ENCODE results near the gene HTRA3.

Gene HTRA3

DNA sequence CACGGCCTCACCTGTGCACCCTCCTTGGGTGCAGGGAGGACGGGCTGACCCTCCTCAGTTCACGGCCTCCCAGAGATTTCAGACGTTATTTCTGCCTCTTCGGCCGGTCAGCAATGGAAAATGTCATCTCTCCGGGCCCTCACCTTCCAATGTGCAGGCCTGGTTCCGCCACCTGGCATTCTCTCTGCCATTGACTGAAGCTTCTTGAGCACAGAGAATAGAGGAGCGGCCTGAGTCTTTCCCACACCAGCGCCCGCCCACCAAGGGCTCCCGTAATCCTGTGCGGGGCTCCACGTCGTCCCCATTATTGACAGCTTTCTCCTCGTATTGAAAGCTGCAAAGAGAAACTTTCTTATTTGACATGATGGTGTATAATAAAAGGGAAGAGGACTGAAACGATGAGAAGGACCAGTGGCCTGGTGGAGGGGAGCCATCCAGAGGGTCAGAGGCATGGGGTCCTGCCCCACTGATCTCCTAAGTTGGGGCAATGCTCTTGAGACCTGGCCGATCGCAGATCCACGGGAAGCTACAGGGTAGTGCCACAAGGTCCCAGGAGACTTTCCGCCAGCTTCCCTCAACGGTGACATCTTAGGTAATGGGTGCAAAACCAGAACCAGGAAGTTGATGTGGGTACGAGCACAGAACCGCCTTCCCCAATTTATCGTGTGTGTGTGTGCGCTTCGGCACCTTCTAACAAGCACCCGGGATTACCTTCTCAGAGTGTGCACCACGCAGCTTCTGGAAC, 20.6 kb downstream of the HTRA3 start:
- Histone ChIP-seq H3K27ac (peak overlapping the region; percentile 82), H3K4me1 (ENCODE audit: control insufficient read depth in 1 of 2, insufficient read depth in 1 of 2, low read depth in 1 of 2, low read length in 1 of 2) (peaks cover 31 to 55% of the 10 kb centered on the region in 2 experiments), H3K27me3 (no peaks in the 10 kb centered on the region), H3K36me3 (peaks cover 49% of the 10 kb centered on the region), H3K9me3 (no peaks in the 10 kb centered on the region), H3K4me3 (ENCODE audit: low read depth in 1 of 2, low read length in 1 of 2) (no peak overlapping the region)
- TF ChIP-seq, protein P1, sequence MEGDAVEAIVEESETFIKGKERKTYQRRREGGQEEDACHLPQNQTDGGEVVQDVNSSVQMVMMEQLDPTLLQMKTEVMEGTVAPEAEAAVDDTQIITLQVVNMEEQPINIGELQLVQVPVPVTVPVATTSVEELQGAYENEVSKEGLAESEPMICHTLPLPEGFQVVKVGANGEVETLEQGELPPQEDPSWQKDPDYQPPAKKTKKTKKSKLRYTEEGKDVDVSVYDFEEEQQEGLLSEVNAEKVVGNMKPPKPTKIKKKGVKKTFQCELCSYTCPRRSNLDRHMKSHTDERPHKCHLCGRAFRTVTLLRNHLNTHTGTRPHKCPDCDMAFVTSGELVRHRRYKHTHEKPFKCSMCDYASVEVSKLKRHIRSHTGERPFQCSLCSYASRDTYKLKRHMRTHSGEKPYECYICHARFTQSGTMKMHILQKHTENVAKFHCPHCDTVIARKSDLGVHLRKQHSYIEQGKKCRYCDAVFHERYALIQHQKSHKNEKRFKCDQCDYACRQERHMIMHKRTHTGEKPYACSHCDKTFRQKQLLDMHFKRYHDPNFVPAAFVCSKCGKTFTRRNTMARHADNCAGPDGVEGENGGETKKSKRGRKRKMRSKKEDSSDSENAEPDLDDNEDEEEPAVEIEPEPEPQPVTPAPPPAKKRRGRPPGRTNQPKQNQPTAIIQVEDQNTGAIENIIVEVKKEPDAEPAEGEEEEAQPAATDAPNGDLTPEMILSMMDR (IDR thresholded peaks at IDR 0.05) = no peak

DNA sequence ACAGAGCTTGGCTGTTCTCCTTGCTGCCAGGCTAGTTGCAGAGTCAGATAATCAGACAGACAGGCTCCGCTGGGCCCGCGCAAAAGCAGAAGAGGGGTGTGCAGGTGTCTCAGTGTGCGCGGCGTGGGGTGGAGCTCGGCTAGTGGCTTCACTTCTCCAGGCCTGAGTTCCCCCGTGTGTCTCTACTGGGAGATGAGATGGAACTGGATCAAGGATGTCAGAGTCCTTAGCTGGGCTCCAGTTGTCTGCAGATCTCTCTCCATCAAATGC, 21.1 kb downstream of the HTRA3 start:
- Histone ChIP-seq H3K9me3 (no peaks in the 10 kb centered on the region), H3K4me1 (ENCODE audit: control insufficient read depth in 1 of 2, insufficient read depth in 1 of 2, low read depth in 1 of 2, low read length in 1 of 2) (peaks cover 36 to 60% of the 10 kb centered on the region in 2 experiments), H3K27ac (peak overlapping the region; percentile 82), H3K36me3 (peaks cover 49% of the 10 kb centered on the region), H3K27me3 (no peaks in the 10 kb centered on the region), H3K4me3 (ENCODE audit: low read depth in 1 of 2, low read length in 1 of 2) (no peak overlapping the region)
- TF ChIP-seq, protein P1 (IDR thresholded peaks at IDR 0.05) = no peak

DNA sequence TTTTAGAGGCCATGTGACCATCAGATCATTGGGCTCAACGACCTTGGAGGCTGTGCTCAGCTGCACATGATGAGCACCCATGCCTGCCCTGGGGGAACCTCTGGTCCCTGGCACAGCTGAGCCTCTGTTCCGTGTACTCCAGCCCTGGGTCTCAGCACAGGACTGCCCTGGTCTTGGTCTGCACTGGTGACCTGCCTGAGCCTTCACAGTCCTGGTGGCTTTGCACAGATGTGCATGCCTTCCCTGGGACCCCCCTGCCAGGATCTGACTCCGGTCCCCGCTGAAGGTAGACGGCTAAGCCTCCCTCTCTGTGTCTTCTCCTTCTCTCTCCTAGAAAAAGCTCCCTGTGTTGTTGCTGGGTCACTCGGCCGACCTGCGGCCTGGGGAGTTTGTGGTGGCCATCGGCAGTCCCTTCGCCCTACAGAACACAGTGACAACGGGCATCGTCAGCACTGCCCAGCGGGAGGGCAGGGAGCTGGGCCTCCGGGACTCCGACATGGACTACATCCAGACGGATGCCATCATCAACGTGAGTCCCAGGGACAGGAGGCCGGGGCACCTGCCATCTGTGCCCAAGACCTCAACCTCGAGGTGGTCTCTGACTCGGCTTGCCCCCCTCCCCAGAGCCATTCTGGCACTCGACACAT, 21.6 kb downstream of the HTRA3 start:
- Histone ChIP-seq H3K9me3 (no peaks in the 10 kb centered on the region), H3K4me3 (ENCODE audit: low read depth in 1 of 2, low read length in 1 of 2) (no peak overlapping the region), H3K36me3 (peaks cover 49% of the 10 kb centered on the region), H3K27me3 (no peaks in the 10 kb centered on the region), H3K4me1 (ENCODE audit: control insufficient read depth in 1 of 2, insufficient read depth in 1 of 2, low read depth in 1 of 2, low read length in 1 of 2) (peaks cover 36 to 62% of the 10 kb centered on the region in 2 experiments), H3K27ac (peak overlapping the region; percentile 82)
- TF ChIP-seq, protein P1 (IDR thresholded peaks at IDR 0.05) = no peak

DNA sequence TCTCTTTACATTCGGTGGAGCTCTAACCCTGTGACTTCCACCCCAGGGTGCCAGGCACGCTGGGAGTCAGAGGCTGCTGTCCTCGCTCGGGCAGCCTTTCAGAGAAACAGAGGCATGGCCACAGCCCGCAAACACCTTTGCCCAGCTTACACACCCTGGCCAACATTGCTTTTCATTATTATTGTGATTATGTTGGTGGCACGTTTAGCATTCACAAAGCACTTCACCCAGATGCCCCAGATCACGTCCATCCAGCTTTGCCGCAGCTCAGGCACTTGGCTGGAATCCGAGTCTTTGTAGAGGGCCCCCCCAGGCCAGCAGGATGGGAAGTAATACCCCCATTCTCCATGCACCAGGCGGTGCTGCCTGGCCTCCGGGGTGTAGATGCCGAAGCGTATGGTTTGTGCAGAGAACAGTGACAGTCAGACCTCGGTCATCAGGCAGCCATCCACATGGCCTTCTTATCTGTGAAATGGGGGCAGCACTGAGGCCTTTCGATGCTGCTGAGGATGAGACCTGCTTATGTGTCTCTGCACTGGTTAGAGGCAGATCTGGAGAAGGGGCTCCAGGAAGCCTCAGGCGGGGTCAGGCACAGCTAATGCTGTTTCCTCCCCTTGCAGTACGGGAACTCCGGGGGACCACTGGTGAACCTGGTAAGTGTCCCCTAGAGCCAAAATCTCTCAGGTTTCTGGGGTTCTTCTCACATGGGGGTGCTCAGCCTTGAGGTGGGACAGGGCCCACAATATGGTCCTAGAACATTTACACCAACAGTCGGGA, 22.3 kb downstream of the HTRA3 start:
- TF ChIP-seq, protein P1 (IDR thresholded peaks at IDR 0.05) = no peak
- Histone ChIP-seq H3K4me3 (ENCODE audit: low read depth in 1 of 2, low read length in 1 of 2) (no peak overlapping the region), H3K27me3 (no peaks in the 10 kb centered on the region), H3K4me1 (ENCODE audit: control insufficient read depth in 1 of 2, insufficient read depth in 1 of 2, low read depth in 1 of 2, low read length in 1 of 2) (peaks cover 34 to 58% of the 10 kb centered on the region in 2 experiments), H3K36me3 (peaks cover 55% of the 10 kb centered on the region), H3K9me3 (no peaks in the 10 kb centered on the region), H3K27ac (no peak overlapping the region)

DNA sequence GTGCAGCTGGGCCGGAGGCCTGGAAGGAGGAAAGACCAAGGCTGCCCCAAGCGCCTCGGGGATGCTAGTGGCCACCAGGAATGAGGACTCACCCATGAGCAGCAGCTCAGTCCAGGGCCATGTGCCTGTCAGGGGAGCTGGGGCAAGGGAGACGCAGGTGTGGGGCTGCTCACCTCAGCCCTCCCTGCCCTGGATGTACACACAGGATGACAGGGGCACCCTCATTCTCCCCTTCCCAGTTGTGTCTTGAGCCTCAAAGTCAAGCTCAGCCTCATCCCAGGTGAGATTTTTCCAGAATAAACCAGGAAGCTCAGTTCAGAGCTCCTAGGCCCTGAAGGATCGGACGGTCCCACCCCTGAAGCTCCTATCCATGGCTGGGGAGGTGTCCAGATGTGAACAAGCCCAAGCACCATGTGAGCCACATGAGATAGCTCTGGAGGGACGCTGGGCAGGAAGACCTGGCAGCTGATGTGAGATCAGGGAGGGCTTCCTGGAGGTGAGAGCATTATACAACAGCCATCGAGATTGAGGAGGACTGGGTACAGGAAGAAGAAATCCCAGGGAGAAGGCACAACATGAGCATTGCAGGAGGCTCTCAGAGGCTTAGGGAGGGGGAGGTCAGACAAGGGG, 23.0 kb downstream of the HTRA3 start:
- Histone ChIP-seq H3K27ac (no peak overlapping the region), H3K4me3 (ENCODE audit: low read depth in 1 of 2, low read length in 1 of 2) (no peak overlapping the region), H3K4me1 (ENCODE audit: control insufficient read depth in 1 of 2, insufficient read depth in 1 of 2, low read depth in 1 of 2, low read length in 1 of 2) (peaks cover 27 to 51% of the 10 kb centered on the region in 2 experiments), H3K36me3 (peaks cover 62% of the 10 kb centered on the region), H3K27me3 (no peaks in the 10 kb centered on the region), H3K9me3 (no peaks in the 10 kb centered on the region)
- TF ChIP-seq, protein P1 (IDR thresholded peaks at IDR 0.05) = no peak

Measured in neutrophil (primary cell).